SK-N-SH (cell line): ENCODE measurements around the gene CTAGE9. TPM values are rescaled to one million over a fixed set of nuclear protein-coding genes. Genes with fewer than 3 reads are reported as not detected.

Source experiments
- CTCF ChIA-PET: fragments of 300-600, 350-600 bp; formaldehyde crosslinking; extraction: SDS; loops from one replicate; lab custom pipeline; 2021; lab: Yijun Ruan, JAX
- POLR2A ChIA-PET: fragments of 350-600 bp; sonication (Branson Sonifier 250); formaldehyde crosslinking; extraction: SDS; loops from one replicate; lab custom pipeline; 2020; ENCODE audit warnings: antibody characterized with exemption, inconsistent platforms; lab: Yijun Ruan, JAX
- DNase-seq: peaks from one replicate; pipeline ENCODE4 v3.0.0; 2012
- H2AFZ ChIP-seq: fragments of 200-600 bp; sonication (generic); 2 replicates; pipeline ENCODE4 v1.8.1; 2016; ENCODE audit warnings: antibody characterized with exemption, mild to moderate bottlenecking, low read depth
- H3F3A ChIP-seq: fragments of 200-600 bp; sonication (generic); replicated peaks from 2 replicates; pipeline ENCODE3; 2016; ENCODE audit warnings: antibody characterized with exemption, mild to moderate bottlenecking; ENCODE audit not compliant: insufficient read depth
- H3K27ac ChIP-seq, 2 experiments: fragments of 200-500 bp in 1 of 2; fragments of 200-600 bp in 1 of 2; sonication (Bioruptor generic) in 1 of 2; sonication (generic), shearing (Covaris generic) in 1 of 2; 2 replicates each; pipeline versions ENCODE4 v1.5.1 to v1.6.1; 2014 to 2016; ENCODE audit warnings: low read depth in 2 of 2, inconsistent platforms in 1 of 2, low read length in 1 of 2, mild to moderate bottlenecking in 1 of 2, mixed read lengths in 1 of 2
- H3K27me3 ChIP-seq: fragments of 200-600 bp; sonication (generic), shearing (Covaris generic); 2 replicates; pipeline ENCODE4 v1.6.1; 2016; ENCODE audit warnings: mixed run types; ENCODE audit not compliant: insufficient read depth
- H3K36me3 ChIP-seq, 2 experiments: fragments of 200-500 bp in 1 of 2; fragments of 200-600 bp in 1 of 2; sonication (Bioruptor generic) in 1 of 2; sonication (generic) in 1 of 2; replicated peaks in 1 of 2; 2 replicates each; pipeline versions ENCODE3 to v1.5.1; 2014 to 2016; ENCODE audit warnings: low read length in 1 of 2, mild to moderate bottlenecking in 1 of 2; ENCODE audit not compliant: insufficient read depth in 2 of 2, control insufficient read depth in 1 of 2
- H3K4me1 ChIP-seq, 2 experiments: fragments of 200-500 bp in 1 of 2; fragments of 200-600 bp in 1 of 2; sonication (Bioruptor generic) in 1 of 2; sonication (generic), shearing (Covaris generic) in 1 of 2; 2 replicates each; pipeline versions ENCODE4 v1.5.1 to v1.6.1; 2014 to 2016; ENCODE audit warnings: low read depth in 1 of 2, low read length in 1 of 2, mixed run types in 1 of 2; ENCODE audit not compliant: insufficient read depth in 2 of 2, control insufficient read depth in 1 of 2
- H3K4me2 ChIP-seq: fragments of 200-600 bp; sonication (generic), shearing (Covaris generic); 2 replicates; pipeline ENCODE4 v1.6.1; 2017; ENCODE audit warnings: mixed run types
- H3K4me3 ChIP-seq, 2 experiments: fragments of 200-500 bp in 1 of 2; fragments of 200-600 bp in 1 of 2; sonication (Bioruptor generic) in 1 of 2; sonication (generic), shearing (Covaris generic) in 1 of 2; 2 replicates each; pipeline versions ENCODE4 v1.5.1 to v1.8.1; 2014 to 2016; ENCODE audit warnings: low read depth in 2 of 2, inconsistent platforms in 1 of 2, low read length in 1 of 2, mild to moderate bottlenecking in 1 of 2, mixed read lengths in 1 of 2, moderate library complexity in 1 of 2
- H3K79me2 ChIP-seq: fragments of 200-600 bp; sonication (generic); 2 replicates; pipeline ENCODE4 v1.8.1; 2017; ENCODE audit warnings: mild to moderate bottlenecking; ENCODE audit not compliant: insufficient read depth
- H3K9ac ChIP-seq: fragments of 200-600 bp; sonication (generic); 2 replicates; pipeline ENCODE4 v1.6.1; 2017; ENCODE audit warnings: mixed run types
- H3K9me2 ChIP-seq: fragments of 200-600 bp; sonication (generic); 2 replicates; pipeline ENCODE4 v1.6.1; 2017; ENCODE audit warnings: mixed run types
- H3K9me3 ChIP-seq: fragments of 200-600 bp; sonication (generic); 2 replicates; pipeline ENCODE4 v1.6.1; 2017; ENCODE audit warnings: mixed run types, mild to moderate bottlenecking, moderate library complexity
- H4K20me1 ChIP-seq: fragments of 200-600 bp; sonication (generic); 2 replicates; pipeline ENCODE4 v1.6.1; 2017; ENCODE audit warnings: mild to moderate bottlenecking, mixed run types; ENCODE audit not compliant: insufficient read depth
- CHD2 ChIP-seq: fragments of 150-350 bp; IDR thresholded peaks from 2 replicates; pipeline ENCODE4 v1.6.1; 2018; ENCODE audit warnings: low read length; ENCODE audit not compliant: partially characterized antibody
- ELF1 ChIP-seq: IDR thresholded peaks from 2 replicates; pipeline ENCODE4 v1.4.0; 2012
- FOXM1 ChIP-seq: IDR thresholded peaks from 2 replicates; pipeline ENCODE4 v1.4.0; 2012; ENCODE audit warnings: low read depth, mild to moderate bottlenecking
- IRF3 ChIP-seq: fragments of 150-350 bp; IDR thresholded peaks from 2 replicates; pipeline ENCODE4 v1.6.1; 2016; ENCODE audit warnings: mild to moderate bottlenecking, low read depth, low read length
- PBX3 ChIP-seq: IDR thresholded peaks from 2 replicates; pipeline ENCODE4; 2012
- RAD21 ChIP-seq: IDR thresholded peaks from 2 replicates; pipeline ENCODE4 v1.6.1; 2012; ENCODE audit warnings: mild to moderate bottlenecking, low read length
- RCOR1 ChIP-seq: fragments of 150-350 bp; IDR thresholded peaks from 2 replicates; pipeline ENCODE4 v1.6.1; 2017; ENCODE audit warnings: antibody characterized with exemption, low read length
- REST ChIP-seq: IDR thresholded peaks from 2 replicates; pipeline ENCODE4 v1.6.1; 2012; ENCODE audit warnings: mild to moderate bottlenecking, low read depth, low read length, moderate library complexity
- RXRA ChIP-seq: IDR thresholded peaks from 2 replicates; pipeline ENCODE4 v1.4.0; 2012; ENCODE audit warnings: low read depth, mild to moderate bottlenecking, borderline replicate concordance
- TAF1 ChIP-seq: IDR thresholded peaks from 2 replicates; pipeline ENCODE4 v1.6.1; 2012; ENCODE audit warnings: low read depth, mild to moderate bottlenecking, low read length, moderate library complexity, borderline replicate concordance
- USF1 ChIP-seq: IDR thresholded peaks from 2 replicates; pipeline ENCODE4 v1.4.0; 2012; ENCODE audit warnings: low read depth, borderline replicate concordance
- ZBTB33 ChIP-seq: IDR thresholded peaks from 2 replicates; pipeline ENCODE4 v1.4.0; 2012; ENCODE audit warnings: low read depth, borderline replicate concordance
- polyA plus RNA-seq, 3 experiments: library from polyadenylated mRNA; depleted of rRNA; stranded (reverse); fragments of >200 nt; gene quantifications; 2 replicates each; pipeline ENCODE4 v1.2.3, GENCODE V29; 2012

Gene CTAGE9
- polyA plus RNA-seq, 1 of the 3 experiments (the other 2 are of a cell fraction): not detected

GRCh38 chr6:131731224-131731623 lies 20.4 kb upstream of the CTAGE9 start:
- H3K4me2 ChIP-seq: no peak overlapping the region
- CTCF ChIA-PET: interaction anchor here (1.4 kb wide), 1 partner anchor 36 kb away, joined by 3 read pairs; no protein-coding TSS in a partner anchor
- no peaks in the 10 kb centered on the region for H3K36me3 ChIP-seq
- no peak overlapping the region for H3K27ac ChIP-seq
- H3K79me2 ChIP-seq: no peaks in the 10 kb centered on the region
- POLR2A ChIA-PET: no interaction called here
- H3K4me1 ChIP-seq: no peaks in the 10 kb centered on the region
- H3K27me3 ChIP-seq: no peaks in the 10 kb centered on the region; the same call in 1 of the 2 replicates
- H3K4me3 ChIP-seq: no peak overlapping the region
- H3K9me2 ChIP-seq: no peaks in the 10 kb centered on the region
- H4K20me1 ChIP-seq: no peaks in the 10 kb centered on the region
- no peak overlapping the region for H3K9ac ChIP-seq
- no peak for TF ChIP-seq TAF1
- TF ChIP-seq FOXM1: no peak
- TF ChIP-seq RXRA: no peak
- TF ChIP-seq USF1: no peak
- TF ChIP-seq IRF3: no peak
- TF ChIP-seq ELF1: no peak
- TF ChIP-seq CHD2: no peak
- no peak for TF ChIP-seq PBX3
- TF ChIP-seq RAD21: no peak
- TF ChIP-seq REST: no peak
- no peak for TF ChIP-seq RCOR1
- no peak for TF ChIP-seq ZBTB33
- H3K9me3 ChIP-seq: no peaks in the 10 kb centered on the region
- no peaks in the 10 kb centered on the region for H3F3A ChIP-seq
- DNase-seq: no peak
- no peak overlapping the region for H2AFZ ChIP-seq
